GM19467 (cell line): ENCODE results near the gene KCNJ4.

Source experiments
- ATAC-seq: cut with Tn5 transposase; IDR thresholded peaks from one replicate; pipeline ENCODE4 v1.9.1; 2021; ENCODE audit warnings: mild to moderate bottlenecking, moderate library complexity; ENCODE audit not compliant: unreplicated experiment

The KCNJ4 gene

DNA sequence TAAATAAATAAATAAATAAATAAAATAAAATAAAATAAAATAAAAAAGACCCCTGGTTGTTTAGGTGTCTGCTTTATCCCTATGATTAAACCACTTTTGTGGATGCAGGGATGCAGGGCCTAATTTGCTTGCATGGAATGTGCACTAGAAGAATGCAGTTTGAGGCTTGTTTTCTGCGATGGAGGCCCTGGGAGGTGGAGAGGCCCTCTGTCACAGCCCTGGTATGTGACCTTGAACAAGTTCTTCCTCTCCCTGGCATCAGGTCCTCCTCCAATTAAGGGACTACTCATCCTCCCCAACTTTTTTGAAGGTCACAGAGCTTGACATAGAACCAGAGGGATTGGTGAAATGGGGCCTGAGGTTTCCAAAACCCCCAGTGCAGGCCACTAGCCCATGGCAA is 22.7 kb downstream of the KCNJ4 start:
- no peak for ATAC-seq

GRCh38 chr22:38431266-38432010 is 23.6 kb downstream of the KCNJ4 start:
- ATAC-seq: no peak

- no peak for ATAC-seq
Measured at GRCh38 chr22:38429499-38430068, 25.4 kb downstream of the KCNJ4 start.

DNA sequence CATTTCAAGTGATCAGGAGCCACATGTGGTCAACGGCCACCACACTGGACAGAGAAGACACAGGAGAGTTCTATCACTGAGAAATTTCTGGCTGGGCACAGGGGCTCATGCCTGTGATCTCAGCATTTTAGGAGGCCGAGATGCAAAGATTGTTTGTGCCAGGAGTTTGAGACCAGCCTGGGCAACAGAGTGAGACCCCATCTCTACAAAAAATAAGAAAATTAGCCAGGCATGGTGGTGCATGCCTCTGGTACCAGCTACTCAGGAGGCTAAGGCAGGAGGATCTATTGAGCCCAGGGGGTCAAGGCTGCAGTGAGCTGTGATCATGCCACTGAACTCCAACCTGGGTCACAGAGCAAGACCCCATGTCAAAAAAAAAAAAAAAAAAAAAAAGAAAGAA is 26.3 kb downstream of the KCNJ4 start:
- no peak for ATAC-seq

DNA sequence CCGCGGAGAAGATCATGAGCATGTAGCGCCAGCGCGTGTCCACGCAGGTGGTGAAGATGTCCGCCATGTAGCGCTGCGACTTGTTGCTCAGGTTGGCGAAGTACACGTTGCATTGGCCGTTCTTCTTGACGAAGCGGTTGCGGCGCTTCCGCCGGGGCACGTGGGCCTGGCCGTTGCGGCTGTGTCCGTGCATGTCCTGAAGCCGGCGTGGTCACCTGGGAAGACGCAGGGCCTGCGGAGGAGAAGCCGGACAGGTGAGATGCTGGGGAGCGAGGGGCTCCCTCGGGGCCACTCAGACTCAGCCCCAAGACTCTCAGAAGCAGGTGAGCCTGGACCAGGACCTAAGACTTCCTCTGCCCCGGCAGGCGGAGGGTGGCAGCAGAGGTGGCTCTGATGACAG is 27.1 kb downstream of the KCNJ4 start:
- ATAC-seq: no peak

GRCh38 chr22:38427465-38427864 is 27.5 kb downstream of the KCNJ4 start:
- no peak for ATAC-seq

- no peak for ATAC-seq
Measured at GRCh38 chr22:38426628-38427027, 28.4 kb downstream of the KCNJ4 start.

- no peak for ATAC-seq
Measured at GRCh38 chr22:38424525-38425080, 30.4 kb downstream of the KCNJ4 start.

DNA sequence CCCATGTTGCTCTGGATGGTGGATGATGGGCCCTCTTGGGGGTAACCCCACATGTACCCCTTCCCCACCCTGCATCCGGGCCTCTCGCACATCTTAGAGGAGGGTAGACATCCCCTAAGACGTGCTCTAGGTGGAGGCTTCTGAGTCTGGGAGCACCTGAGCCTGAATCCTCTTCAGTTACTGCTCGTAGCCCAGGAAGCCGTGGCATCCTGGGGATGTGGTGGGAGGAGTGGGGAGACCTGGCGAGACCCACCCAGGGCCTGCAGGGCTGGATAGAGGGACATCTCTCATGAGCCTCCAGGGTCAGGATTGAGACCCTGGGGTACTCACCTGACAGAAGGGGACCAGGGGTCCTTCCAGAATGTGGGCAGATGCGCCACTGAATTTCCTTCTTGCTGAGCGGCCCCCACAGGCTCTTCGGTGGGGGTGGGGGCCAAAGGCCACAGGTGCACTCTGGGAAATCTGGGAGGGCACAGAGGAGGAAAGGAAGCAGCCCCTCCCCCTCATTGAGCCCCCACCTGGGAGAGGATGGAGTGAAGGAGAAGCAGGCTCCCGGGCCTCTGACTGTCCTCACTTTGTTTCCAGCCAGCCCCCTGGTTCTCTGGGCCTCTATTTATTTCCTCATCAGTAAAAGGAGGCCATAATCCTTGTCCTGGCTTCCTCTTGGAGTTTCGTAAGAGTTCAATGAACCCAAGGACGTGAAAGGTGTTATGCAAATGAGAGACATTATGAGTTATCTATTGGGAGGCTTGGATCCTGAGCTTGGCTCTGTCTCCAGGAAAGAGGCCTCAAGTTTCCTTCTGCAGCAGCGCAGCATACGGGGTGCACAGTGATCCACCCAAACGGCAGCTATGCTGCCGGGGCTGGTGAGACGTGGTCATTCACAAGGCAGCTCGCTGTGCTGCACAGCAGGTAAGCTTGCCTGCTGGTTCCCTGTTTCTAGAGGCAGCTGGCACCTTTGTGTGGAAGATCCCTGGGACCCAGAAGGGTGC is 31.2 kb downstream of the KCNJ4 start:
- no peak for ATAC-seq

DNA sequence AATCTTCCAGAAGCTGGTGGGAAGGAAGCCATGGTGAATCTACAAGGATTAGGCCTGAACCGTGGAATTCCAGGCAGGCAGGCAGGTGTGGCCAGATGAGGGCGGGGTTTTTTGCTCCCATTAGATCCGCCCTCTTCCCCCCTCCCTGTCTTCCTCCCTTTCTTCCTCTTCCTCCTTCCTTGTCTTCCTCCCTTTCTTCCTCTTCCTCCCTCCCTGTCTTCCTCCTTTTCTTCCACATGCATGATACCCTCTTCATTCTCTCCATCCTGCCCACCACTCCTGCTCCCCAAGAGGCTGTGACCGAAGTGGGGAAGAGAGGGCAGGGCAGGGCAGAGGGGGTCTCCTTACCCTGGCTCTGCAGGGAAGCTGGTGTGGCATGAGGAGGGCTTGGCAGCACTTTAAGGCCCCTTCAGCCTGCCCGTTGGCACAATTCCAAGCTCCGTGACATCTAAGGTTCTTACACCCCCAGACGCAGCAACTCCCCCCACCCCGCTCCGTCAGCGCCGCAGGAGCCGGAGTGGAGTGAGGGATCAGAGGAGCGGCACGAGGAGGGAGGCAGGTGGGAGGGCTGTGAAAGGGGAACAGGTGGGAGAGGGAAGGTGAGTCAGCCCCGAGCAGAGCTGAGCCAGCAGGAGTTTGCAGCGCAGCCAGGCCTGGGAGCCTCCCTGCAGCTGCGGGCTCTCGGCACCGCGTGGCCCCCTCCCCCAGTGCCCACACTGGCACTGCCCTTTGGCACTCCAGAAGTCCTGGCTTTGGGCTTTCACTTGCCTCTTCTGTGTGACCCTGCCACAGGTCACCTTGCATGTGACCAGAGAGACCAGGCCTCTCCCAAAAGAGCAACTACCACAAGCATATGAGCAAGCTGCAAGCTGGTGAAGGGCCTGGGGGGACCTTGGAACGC is 32.1 kb downstream of the KCNJ4 start:
- ATAC-seq: no peak

DNA sequence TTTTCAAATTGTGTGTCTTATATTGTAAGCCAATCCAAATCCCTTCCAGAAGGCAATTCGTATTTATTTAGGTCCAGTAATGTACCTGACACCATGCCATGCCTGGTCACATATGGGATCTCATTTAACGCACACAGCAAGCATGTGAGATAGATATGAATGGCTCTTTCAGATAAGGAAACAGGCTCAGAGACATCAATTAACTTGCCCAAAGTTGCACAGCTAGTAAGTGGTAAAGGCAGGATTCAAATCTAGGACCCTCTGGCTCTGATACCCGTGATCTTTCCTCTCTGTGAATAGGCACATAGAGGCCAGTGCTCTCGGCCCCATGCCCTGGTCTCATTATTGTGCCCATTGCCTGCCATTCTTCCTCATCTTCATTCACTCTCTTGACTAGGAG is 34.3 kb downstream of the KCNJ4 start:
- no peak for ATAC-seq

DNA sequence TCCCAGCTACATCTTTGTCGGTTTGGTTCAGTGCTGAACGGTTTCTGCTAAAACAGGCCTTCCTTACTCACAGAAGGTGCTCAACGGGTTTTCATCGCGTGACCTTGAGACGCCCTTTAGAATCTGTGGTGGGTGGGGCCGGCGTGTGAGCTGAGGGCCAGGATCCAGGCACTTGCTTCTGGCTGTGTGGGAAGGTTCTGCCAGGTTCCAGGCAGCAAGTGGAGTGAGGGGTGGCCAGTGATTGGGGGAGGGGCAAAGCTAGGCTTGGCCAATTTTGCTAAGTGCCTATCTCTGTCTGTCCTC is 35.2 kb downstream of the KCNJ4 start:
- ATAC-seq: no peak

GRCh38 chr22:38419121-38419857 is 35.7 kb downstream of the KCNJ4 start:
- ATAC-seq: no peak

GRCh38 chr22:38418589-38418988 is 36.4 kb downstream of the KCNJ4 start:
- no peak for ATAC-seq

DNA sequence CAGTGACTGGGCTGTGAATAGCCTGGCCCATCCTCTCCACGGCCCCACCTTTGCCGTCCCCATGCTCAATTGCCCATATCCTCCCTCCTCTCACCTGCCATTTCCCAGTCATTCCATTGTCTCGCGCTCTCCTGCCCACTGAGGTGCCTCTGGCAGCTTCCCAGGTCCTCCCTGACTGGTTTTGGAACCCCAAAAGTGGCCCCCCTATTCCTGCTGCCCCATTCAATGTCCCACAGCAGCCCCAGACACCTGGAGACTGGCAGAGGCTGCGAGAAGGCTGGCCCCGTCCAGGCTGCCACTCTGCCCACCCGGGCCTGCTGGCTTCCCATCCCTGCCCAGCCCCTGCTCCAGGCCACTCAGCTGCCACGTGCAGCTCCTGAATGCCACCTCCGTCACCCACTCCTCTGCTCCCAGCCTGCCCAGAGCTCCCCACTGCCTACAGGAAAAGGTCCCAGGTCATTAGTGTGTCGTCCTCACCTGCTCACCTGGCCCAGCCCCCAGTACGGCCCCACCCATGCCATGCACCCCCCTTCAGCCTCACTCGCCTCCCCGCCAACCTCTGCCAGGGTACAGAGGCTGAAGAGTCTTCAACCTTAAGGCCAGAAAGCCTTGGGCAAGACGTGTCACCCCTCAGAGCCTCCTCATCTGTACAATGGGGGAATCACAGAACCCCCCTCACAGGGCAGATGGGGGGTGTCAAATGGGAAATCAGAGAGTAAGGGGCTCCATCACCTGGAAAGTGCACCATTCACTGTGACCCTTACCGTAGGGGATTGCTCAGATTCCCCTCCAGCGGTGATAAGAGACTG is 37.5 kb downstream of the KCNJ4 start:
- no peak for ATAC-seq

- ATAC-seq: no peak
Measured at GRCh38 chr22:38416621-38417251, 38.3 kb downstream of the KCNJ4 start.

DNA sequence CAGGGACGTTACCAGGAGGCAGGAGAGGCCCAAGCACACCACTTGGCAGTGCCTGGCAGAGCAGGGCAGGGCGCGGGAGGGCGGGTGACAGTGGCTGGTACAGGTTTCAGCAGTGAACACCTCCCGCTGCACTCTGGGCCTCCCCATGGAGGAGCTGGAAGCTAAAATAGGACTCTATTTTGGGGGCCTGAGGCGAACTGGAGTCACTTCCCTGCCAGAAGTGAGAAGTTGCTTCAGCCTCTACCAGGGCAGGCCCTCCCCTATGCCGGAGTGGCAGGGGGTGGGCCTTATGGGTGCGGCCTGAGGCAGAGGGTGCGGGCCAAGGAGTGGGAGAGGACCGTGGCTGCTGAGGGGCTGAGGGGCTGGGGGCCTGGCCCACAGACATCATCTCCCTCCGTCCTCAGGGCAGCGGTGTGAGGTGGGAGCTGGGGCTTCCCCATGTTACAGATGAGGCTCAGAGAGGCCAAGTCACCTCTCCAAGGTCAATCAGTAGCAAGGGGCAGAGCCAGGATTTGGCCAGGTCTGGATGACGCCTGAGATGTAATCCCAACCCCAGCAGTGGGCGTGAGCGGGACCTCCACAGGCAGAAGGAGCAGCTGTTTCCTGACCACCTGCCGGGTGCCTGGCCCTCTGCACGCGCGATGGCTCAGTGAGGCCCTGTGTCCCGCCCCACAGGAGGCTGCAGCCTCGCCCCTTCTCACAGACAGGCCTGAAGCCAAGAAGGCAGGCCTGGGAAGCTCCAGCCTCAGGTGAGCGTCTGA is 39.3 kb downstream of the KCNJ4 start:
- ATAC-seq: no peak

GRCh38 chr22:38415046-38415445 is 40.0 kb downstream of the KCNJ4 start:
- ATAC-seq: no peak
